HUES6 (cell line): ENCODE data around the gene OR6J1.
"Not testable (repeated sequence)": the region's sequence is repeated elsewhere in the genome, so short reads cannot be mapped to it uniquely, and the experiment has no call there.

Experiments
- H3K27ac ChIP-seq: 2 replicates; pipeline ENCODE4 v1.7.0; 2013; ENCODE audit warnings: low read depth, mild to moderate bottlenecking, low read length, inconsistent platforms
- H3K27me3 ChIP-seq: 2 replicates; pipeline ENCODE4 v1.6.1; 2013; ENCODE audit warnings: low read length; ENCODE audit not compliant: control insufficient read depth, insufficient read depth
- H3K36me3 ChIP-seq: 2 replicates; pipeline ENCODE4 v1.6.1; 2013; ENCODE audit warnings: low read length; ENCODE audit not compliant: control insufficient read depth, insufficient read depth
- H3K4me1 ChIP-seq: 2 replicates; pipeline ENCODE4 v1.6.1; 2013; ENCODE audit warnings: low read length; ENCODE audit not compliant: control insufficient read depth, insufficient read depth
- H3K4me3 ChIP-seq: 2 replicates; pipeline ENCODE4 v1.5.1; 2013; ENCODE audit warnings: low read depth, low read length
- H3K9ac ChIP-seq: one replicate; pipeline ENCODE4 v1.6.1; 2013; ENCODE audit warnings: mild to moderate bottlenecking, low read length
- H3K9me3 ChIP-seq: 2 replicates; pipeline ENCODE4 v1.6.1; 2013; ENCODE audit warnings: low read depth, low read length; ENCODE audit not compliant: control insufficient read depth, insufficient read depth

OR6J1 gene

GRCh38 chr14:22627506-22628263 is 16.5 kb downstream of the OR6J1 start:
- Histone ChIP-seq H3K9ac (no peak overlapping the region), H3K4me3 (no peak overlapping the region), H3K27me3 (no peaks in the 10 kb centered on the region), H3K4me1 (peaks cover 16% of the 10 kb centered on the region), H3K9me3 (peaks cover 17% of the 10 kb centered on the region), H3K27ac (no peak overlapping the region), H3K36me3 (no peaks in the 10 kb centered on the region)

GRCh38 chr14:22626590-22626989 is 17.6 kb downstream of the OR6J1 start:
- Histone ChIP-seq H3K9me3 (peaks cover 15% of the 10 kb centered on the region), H3K27me3 (no peaks in the 10 kb centered on the region), H3K9ac (no peak overlapping the region), H3K36me3 (no peaks in the 10 kb centered on the region), H3K4me3 (no peak overlapping the region), H3K4me1 (peaks cover 16% of the 10 kb centered on the region), H3K27ac (no peak overlapping the region)

- H3K4me3 ChIP-seq, result no peak overlapping the region
- H3K36me3 ChIP-seq, result no peaks in the 10 kb centered on the region
- H3K27ac ChIP-seq, result no peak overlapping the region
- peaks cover 7% of the 10 kb centered on the region for H3K9me3 ChIP-seq
- no peak overlapping the region for H3K9ac ChIP-seq
- H3K27me3 ChIP-seq, result no peaks in the 10 kb centered on the region
- peaks cover 16% of the 10 kb centered on the region for H3K4me1 ChIP-seq
Observed at GRCh38 chr14:22623047-22623446, 21.1 kb downstream of the OR6J1 start.

GRCh38 chr14:22622255-22622654 is 21.9 kb downstream of the OR6J1 start:
- Histone ChIP-seq H3K4me3 (no peak overlapping the region), H3K36me3 (no peaks in the 10 kb centered on the region), H3K27ac (no peak overlapping the region), H3K27me3 (no peaks in the 10 kb centered on the region), H3K9ac (no peak overlapping the region), H3K9me3 (peaks cover 7% of the 10 kb centered on the region), H3K4me1 (peaks cover 9% of the 10 kb centered on the region; the same call in 1 of the 2 replicates)

GRCh38 chr14:22615765-22616164 is 28.4 kb downstream of the OR6J1 start:
- H3K4me1 ChIP-seq, H3K27ac ChIP-seq, H3K27me3 ChIP-seq: not testable (repeated sequence)

GRCh38 chr14:22614240-22614799 is 29.8 kb downstream of the OR6J1 start:
- Histone ChIP-seq H3K27me3 (no peaks in the 10 kb centered on the region), H3K4me3 (no peak overlapping the region), H3K27ac (no peak overlapping the region), H3K9ac (no peak overlapping the region), H3K9me3 (no peaks in the 10 kb centered on the region), H3K4me1 (peaks cover 6% of the 10 kb centered on the region), H3K36me3 (peaks cover 27% of the 10 kb centered on the region)

More at GRCh38 chr14:22615765-22616164, 28.4 kb downstream of the OR6J1 start:
- H3K4me3 ChIP-seq, H3K9ac ChIP-seq, H3K9me3 ChIP-seq: not testable (repeated sequence)
- H3K36me3 ChIP-seq, result peaks cover 13% of the 10 kb centered on the region

- Histone ChIP-seq H3K36me3 (peaks cover 29% of the 10 kb centered on the region), H3K27ac (no peak overlapping the region), H3K27me3 (no peaks in the 10 kb centered on the region), H3K4me1 (peaks cover 6% of the 10 kb centered on the region), H3K4me3 (no peak overlapping the region), H3K9me3 (no peaks in the 10 kb centered on the region), H3K9ac (no peak overlapping the region)
Observed at GRCh38 chr14:22613736-22614239, 30.4 kb downstream of the OR6J1 start.

- H3K27ac ChIP-seq, result no peak overlapping the region
Observed at GRCh38 chr14:22613106-22613695, 31.0 kb downstream of the OR6J1 start.

GRCh38 chr14:22610931-22611330 is 33.2 kb downstream of the OR6J1 start:
- Histone ChIP-seq H3K9me3 (no peaks in the 10 kb centered on the region), H3K4me3 (no peak overlapping the region), H3K4me1 (peaks cover 6% of the 10 kb centered on the region), H3K36me3 (peaks cover 55% of the 10 kb centered on the region), H3K27me3 (no peaks in the 10 kb centered on the region), H3K9ac (no peak overlapping the region), H3K27ac (no peak overlapping the region)

More at GRCh38 chr14:22613106-22613695, 31.0 kb downstream of the OR6J1 start:
- Histone ChIP-seq H3K4me1 (peaks cover 6% of the 10 kb centered on the region), H3K4me3 (no peak overlapping the region), H3K9me3 (no peaks in the 10 kb centered on the region), H3K9ac (no peak overlapping the region), H3K36me3 (peaks cover 32% of the 10 kb centered on the region), H3K27me3 (no peaks in the 10 kb centered on the region)

GRCh38 chr14:22607291-22607690 is 36.9 kb downstream of the OR6J1 start:
- H3K9ac ChIP-seq, result no peak overlapping the region
- H3K27ac ChIP-seq, result no peak overlapping the region
- no peaks in the 10 kb centered on the region for H3K27me3 ChIP-seq
- no peaks in the 10 kb centered on the region for H3K4me1 ChIP-seq
- H3K4me3 ChIP-seq, result no peak overlapping the region
- H3K36me3 ChIP-seq, result peaks cover 89% of the 10 kb centered on the region
- H3K9me3 ChIP-seq, result no peaks in the 10 kb centered on the region

- no peaks in the 10 kb centered on the region for H3K27me3 ChIP-seq
- H3K9ac ChIP-seq, result no peak overlapping the region
- H3K36me3 ChIP-seq, result peaks cover 91% of the 10 kb centered on the region
- no peaks in the 10 kb centered on the region for H3K9me3 ChIP-seq
- H3K4me3 ChIP-seq, result no peak overlapping the region
- H3K27ac ChIP-seq, result no peak overlapping the region
- H3K4me1 ChIP-seq, result no peaks in the 10 kb centered on the region
Observed at GRCh38 chr14:22606380-22606779, 37.8 kb downstream of the OR6J1 start.
